AG09309 (cell line): Measurements from ENCODE around the gene CCN5.

Experiments
- DNase-seq: peaks from one replicate; pipeline ENCODE4 v3.0.0-alpha.2; 2010; ENCODE audit warnings: low read depth
- H3K4me3 ChIP-seq: 2 replicates; pipeline ENCODE4 v1.5.1; 2011; ENCODE audit warnings: mild to moderate bottlenecking, low read depth, low read length, moderate library complexity; ENCODE audit not compliant: control insufficient read depth
- TF ChIP-seq, protein P1 (sequence below): IDR thresholded peaks from 2 replicates; pipeline ENCODE4 v1.5.1; 2011; ENCODE audit warnings: mild to moderate bottlenecking, low read depth, low read length, inconsistent platforms; ENCODE audit not compliant: insufficient read depth, control insufficient read depth; ENCODE audit errors: missing control alignments

CCN5 gene

DNA sequence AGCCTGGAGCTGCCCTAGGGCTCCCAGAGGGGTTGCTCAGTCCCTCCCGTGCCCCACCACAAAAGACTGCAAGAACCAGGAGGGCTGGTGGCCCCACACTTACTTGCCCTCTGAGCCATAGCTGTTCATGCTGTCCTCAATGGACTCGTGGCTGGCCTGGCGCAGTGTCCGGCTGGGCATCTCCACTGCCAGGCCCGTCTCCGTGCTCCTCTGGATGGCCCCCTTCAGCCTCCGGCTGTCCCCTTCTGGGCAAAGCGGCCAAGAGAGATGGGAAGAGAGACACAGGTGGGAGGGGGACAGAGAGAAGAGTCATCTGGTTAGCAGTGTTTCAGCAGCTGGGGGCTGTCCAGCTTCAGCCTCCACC is 56.0 kb downstream of the CCN5 start:
- no peak for DNase-seq
- TF ChIP-seq, protein P1, sequence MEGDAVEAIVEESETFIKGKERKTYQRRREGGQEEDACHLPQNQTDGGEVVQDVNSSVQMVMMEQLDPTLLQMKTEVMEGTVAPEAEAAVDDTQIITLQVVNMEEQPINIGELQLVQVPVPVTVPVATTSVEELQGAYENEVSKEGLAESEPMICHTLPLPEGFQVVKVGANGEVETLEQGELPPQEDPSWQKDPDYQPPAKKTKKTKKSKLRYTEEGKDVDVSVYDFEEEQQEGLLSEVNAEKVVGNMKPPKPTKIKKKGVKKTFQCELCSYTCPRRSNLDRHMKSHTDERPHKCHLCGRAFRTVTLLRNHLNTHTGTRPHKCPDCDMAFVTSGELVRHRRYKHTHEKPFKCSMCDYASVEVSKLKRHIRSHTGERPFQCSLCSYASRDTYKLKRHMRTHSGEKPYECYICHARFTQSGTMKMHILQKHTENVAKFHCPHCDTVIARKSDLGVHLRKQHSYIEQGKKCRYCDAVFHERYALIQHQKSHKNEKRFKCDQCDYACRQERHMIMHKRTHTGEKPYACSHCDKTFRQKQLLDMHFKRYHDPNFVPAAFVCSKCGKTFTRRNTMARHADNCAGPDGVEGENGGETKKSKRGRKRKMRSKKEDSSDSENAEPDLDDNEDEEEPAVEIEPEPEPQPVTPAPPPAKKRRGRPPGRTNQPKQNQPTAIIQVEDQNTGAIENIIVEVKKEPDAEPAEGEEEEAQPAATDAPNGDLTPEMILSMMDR: no peak
- no peak overlapping the region for H3K4me3 ChIP-seq

DNA sequence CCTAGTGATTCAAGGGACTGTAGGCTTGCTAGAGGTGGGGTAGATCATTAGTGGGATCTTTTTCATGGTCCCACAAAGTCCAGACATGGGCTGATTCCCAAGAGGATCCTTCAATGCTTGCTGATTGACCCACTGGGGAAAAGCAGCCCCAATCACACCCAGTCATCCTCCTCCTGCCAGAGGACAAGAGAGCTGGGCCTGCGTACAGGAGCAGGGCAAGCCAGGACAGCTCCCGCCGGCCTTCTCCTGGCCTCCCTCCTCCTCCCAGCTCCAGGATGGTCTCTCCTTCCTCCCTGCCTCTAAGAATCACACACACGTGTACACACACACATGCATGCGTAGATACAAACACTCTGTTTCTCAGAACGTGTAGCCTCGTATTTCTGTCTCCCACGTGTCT is 57.5 kb downstream of the CCN5 start:
- no peak for DNase-seq
- TF ChIP-seq, protein P1: no peak
- H3K4me3 ChIP-seq: no peak overlapping the region

DNA sequence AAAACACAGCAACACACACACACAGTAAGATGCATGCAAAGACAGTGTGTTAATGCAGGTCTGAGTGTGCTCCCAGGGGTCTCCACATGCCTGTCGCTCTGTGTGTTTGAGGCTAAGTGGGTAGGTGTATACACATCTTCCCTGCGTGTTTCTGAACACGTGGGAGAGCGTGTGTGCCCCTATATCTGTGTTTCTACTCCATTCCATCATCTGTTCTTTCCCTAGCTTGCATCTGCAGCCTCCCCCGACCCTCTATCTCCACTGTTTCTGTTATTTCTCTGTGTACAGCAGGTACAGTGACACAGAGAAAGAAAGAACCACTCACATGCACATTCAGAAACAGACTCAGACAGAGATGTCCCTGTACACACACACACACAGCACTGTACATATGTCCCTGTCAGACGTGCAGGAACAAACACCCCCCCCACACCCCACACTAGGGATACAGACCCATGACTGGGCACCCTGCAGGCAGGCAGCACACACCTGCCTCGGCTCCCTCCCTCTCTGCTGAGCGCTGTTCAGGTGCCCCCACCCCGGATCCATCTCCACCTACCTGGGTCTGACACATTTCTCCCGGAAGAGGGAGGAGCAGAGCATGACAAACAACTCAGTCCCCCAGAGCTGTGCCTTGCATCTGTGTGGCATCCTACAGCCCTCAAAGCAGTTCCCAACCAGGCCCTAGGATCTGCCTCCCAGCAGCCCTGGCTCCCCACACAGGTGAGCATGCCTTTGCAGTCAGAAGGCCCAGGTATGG is 58.1 kb downstream of the CCN5 start:
- TF ChIP-seq, protein P1: no peak

DNA sequence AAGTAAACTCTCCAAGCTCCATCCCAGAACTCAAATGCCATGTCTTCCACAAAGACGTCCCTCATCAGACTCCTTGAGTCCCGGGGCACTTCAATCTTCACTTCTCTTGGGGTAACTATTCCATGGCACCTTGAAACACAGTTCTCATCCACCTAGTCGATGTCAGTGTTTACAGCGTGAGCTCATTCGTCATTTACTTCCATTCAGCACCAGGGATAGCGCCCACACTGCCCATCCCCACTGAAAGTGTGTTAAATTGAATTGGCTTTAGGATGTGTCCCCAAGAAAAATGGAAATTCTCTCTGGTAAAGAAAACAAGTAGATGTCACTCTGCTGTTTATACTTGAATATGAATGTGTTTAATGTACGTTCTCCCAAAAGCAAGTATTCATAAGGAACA is 61.8 kb downstream of the CCN5 start:
- H3K4me3 ChIP-seq: no peak overlapping the region
- TF ChIP-seq, protein P1: no peak
- no peak for DNase-seq

More for the DNA sequence above, 58.1 kb downstream of the CCN5 start:
- DNase-seq: no peak
- H3K4me3 ChIP-seq: no peak overlapping the region
